Retinal pigment epithelial cell (primary cell): ENCODE data around the gene SPRY4.
"Not testable (repeated sequence)": the region's sequence is repeated elsewhere in the genome, so short reads cannot be mapped to it uniquely, and the experiment has no call there.

Experiments used
- DNase-seq: peaks from one replicate; pipeline ENCODE4 v3.0.0-alpha.2; 2010; ENCODE audit warnings: low read depth
- H3K4me3 ChIP-seq: 2 replicates; pipeline ENCODE4 v1.5.1; 2011; ENCODE audit warnings: mild to moderate bottlenecking, low read length, control low read depth, moderate library complexity
- TF ChIP-seq, protein P1 (sequence below): conservative IDR thresholded peaks from 2 replicates; pipeline ENCODE4 v1.5.1; 2011; ENCODE audit warnings: low read depth, low read length, control low read depth, inconsistent platforms

The SPRY4 gene

GRCh38 chr5:142276517-142276916 is 48.3 kb downstream of the SPRY4 start:
- TF ChIP-seq, protein P1, sequence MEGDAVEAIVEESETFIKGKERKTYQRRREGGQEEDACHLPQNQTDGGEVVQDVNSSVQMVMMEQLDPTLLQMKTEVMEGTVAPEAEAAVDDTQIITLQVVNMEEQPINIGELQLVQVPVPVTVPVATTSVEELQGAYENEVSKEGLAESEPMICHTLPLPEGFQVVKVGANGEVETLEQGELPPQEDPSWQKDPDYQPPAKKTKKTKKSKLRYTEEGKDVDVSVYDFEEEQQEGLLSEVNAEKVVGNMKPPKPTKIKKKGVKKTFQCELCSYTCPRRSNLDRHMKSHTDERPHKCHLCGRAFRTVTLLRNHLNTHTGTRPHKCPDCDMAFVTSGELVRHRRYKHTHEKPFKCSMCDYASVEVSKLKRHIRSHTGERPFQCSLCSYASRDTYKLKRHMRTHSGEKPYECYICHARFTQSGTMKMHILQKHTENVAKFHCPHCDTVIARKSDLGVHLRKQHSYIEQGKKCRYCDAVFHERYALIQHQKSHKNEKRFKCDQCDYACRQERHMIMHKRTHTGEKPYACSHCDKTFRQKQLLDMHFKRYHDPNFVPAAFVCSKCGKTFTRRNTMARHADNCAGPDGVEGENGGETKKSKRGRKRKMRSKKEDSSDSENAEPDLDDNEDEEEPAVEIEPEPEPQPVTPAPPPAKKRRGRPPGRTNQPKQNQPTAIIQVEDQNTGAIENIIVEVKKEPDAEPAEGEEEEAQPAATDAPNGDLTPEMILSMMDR = no peak
- no peak for DNase-seq
- no peak overlapping the region for H3K4me3 ChIP-seq

DNA sequence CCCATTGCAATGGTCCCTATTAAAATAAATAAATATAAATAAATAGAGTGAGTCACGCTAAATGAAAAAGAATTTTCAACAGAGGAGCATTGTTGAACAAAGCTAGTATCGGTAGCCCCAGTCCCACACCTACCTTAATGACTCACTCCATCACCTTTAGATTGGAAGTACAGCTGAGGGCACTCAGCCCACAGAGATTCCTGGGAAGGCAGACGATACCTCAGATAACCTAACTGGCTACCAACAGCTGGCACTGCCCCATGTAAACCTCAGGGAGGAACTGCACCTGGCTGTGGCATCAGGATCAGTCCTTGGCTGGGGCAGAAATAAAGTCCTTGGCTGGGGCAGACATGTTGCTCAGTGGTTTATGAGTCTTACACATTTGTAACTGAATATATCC is 49.3 kb downstream of the SPRY4 start:
- no peak overlapping the region for H3K4me3 ChIP-seq
- no peak for DNase-seq
- TF ChIP-seq, protein P1 = no peak

- H3K4me3 ChIP-seq, DNase-seq: not testable (repeated sequence)
Measured at GRCh38 chr5:142272596-142272995, 52.2 kb downstream of the SPRY4 start.

DNA sequence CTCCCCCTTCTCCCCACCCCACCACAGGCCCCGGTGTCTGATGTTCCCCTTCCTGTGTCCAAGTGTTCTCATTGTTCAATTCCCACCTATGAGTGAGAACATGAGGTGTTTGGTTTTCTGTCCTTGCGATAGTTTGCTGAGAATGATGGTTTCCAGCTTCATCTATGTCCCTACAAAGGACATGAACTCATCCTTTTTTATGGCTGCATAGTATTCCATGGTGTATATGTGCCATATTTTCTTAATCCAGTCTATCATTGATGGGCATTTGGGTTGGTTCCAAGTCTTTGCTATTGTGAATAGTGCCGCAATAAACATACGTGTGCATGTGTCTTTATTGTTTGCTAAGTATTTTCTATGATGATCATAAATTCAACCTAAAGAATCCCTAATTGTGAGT is 60.7 kb downstream of the SPRY4 start:
- H3K4me3 ChIP-seq, DNase-seq: not testable (repeated sequence)

- TF ChIP-seq, protein P1 = no peak
- H3K4me3 ChIP-seq = no peak overlapping the region
- no peak for DNase-seq
Measured at GRCh38 chr5:142263346-142263745, 61.5 kb downstream of the SPRY4 start.

GRCh38 chr5:142262683-142263082 is 62.1 kb downstream of the SPRY4 start:
- no peak for DNase-seq
- TF ChIP-seq, protein P1 = no peak
- H3K4me3 ChIP-seq = no peak overlapping the region
